GM12878 (cell line): ENCODE data around the gene RNU6-9. TPM values are rescaled to one million over a fixed set of nuclear protein-coding genes. Genes with fewer than 3 reads are reported as not detected.
"Not testable (repeated sequence)": the region's sequence is repeated elsewhere in the genome, so short reads cannot be mapped to it uniquely, and the experiment has no call there.

ENCODE experiments used
- ATAC-seq: fragments of 200-7000 bp; cut with Tn5 transposase; 3 replicates; pipeline ENCODE4 v1.9.1; 2020; ENCODE audit warnings: mild to moderate bottlenecking, moderate library complexity
- BruUV-seq: library from RNA; stranded (reverse); fragments of 400-500 nt; replicated peaks from 2 replicates; lab custom pipeline; 2021; lab: Mats Ljungman, UMichigan
- CTCF ChIA-PET: fragments of 300-600 bp; sonication (Branson Sonifier 250); formaldehyde crosslinking; extraction: SDS; loops from one replicate; lab custom pipeline; 2021; ENCODE audit warnings: inconsistent platforms; lab: Yijun Ruan, JAX
- POLR2A ChIA-PET: fragments of 350-600 bp; formaldehyde crosslinking; extraction: SDS; loops from one replicate; lab custom pipeline; 2021; ENCODE audit warnings: inconsistent platforms; lab: Charles Lee
- RAD21 ChIA-PET: fragments of 300-600 bp; sonication (Branson Sonifier 250); formaldehyde crosslinking; loops from one replicate; lab custom pipeline; 2023; ENCODE audit warnings: antibody characterized with exemption; ENCODE audit not compliant: unreplicated experiment; lab: Charles Lee
- SMC1A ChIA-PET: fragments of 300-600 bp; sonication (Branson Sonifier 250); formaldehyde crosslinking; loops from one replicate; lab custom pipeline; 2023; ENCODE audit not compliant: unreplicated experiment, uncharacterized antibody; lab: Charles Lee
- DNase-seq: peaks from one replicate; pipeline ENCODE4 v3.0.0-alpha.2; 2011; ENCODE audit warnings: low read depth, low spot score
- FAIRE-seq: peaks from 3 replicates; lab custom pipeline; 2011; peaks lifted over from hg19 to GRCh38; lab: Jason Lieb, UNC
- H2AFZ ChIP-seq: 2 replicates; pipeline ENCODE4 v1.6.0; 2011; ENCODE audit warnings: low read depth, low read length, control low read depth; ENCODE audit not compliant: control insufficient read depth
- H3K27ac ChIP-seq: 2 replicates; pipeline ENCODE4 v1.5.1; 2011; ENCODE audit warnings: control low read depth; ENCODE audit not compliant: control insufficient read depth, insufficient read depth
- H3K27me3 ChIP-seq, 2 experiments: replicated peaks in 1 of 2; 2 replicates each; pipeline versions ENCODE4 v1.6.0 to v1.6.1; 2011; ENCODE audit warnings: low read length in 1 of 2; ENCODE audit not compliant: control insufficient read depth in 2 of 2, insufficient read depth in 2 of 2
- H3K36me3 ChIP-seq, 2 experiments: 2 replicates each; pipeline ENCODE4 v1.5.1; 2011; ENCODE audit warnings: low read length in 1 of 2; ENCODE audit not compliant: control insufficient read depth in 2 of 2, insufficient read depth in 2 of 2
- H3K4me1 ChIP-seq: 2 replicates; pipeline ENCODE4 v1.6.1; 2011; ENCODE audit warnings: mild to moderate bottlenecking, low read length, moderate library complexity, mixed read lengths; ENCODE audit not compliant: control insufficient read depth, insufficient read depth
- H3K4me2 ChIP-seq: 2 replicates; pipeline ENCODE4 v1.6.0; 2011; ENCODE audit warnings: control low read depth; ENCODE audit not compliant: control insufficient read depth, insufficient read depth
- H3K4me3 ChIP-seq: fragments of 200-600 bp; sonication (generic); 2 replicates; pipeline ENCODE4 v1.5.1; 2016
- H3K79me2 ChIP-seq: 2 replicates; pipeline ENCODE4 v1.6.0; 2011; ENCODE audit warnings: low read length; ENCODE audit not compliant: control insufficient read depth, insufficient read depth
- H3K9ac ChIP-seq: 2 replicates; pipeline ENCODE4 v1.8.0; 2011; ENCODE audit warnings: low read length, control low read depth, mixed read lengths; ENCODE audit not compliant: control insufficient read depth, insufficient read depth
- H3K9me3 ChIP-seq: replicated peaks from 3 replicates; pipeline ENCODE4 v1.5.1; 2011; ENCODE audit warnings: mild to moderate bottlenecking, low read length; ENCODE audit not compliant: control insufficient read depth, insufficient read depth
- H4K20me1 ChIP-seq: 2 replicates; pipeline ENCODE4 v1.6.0; 2011; ENCODE audit not compliant: control insufficient read depth, insufficient read depth
- CEBPB ChIP-seq, 2 experiments: fragments of 150-350 bp in 1 of 2; IDR thresholded peaks; 2 replicates each; pipeline ENCODE4 v1.6.1; 2012 to 2014; ENCODE audit warnings: low read depth in 2 of 2, low read length in 2 of 2, borderline replicate concordance in 1 of 2, inconsistent platforms in 1 of 2
- CHD2 ChIP-seq: IDR thresholded peaks from 2 replicates; pipeline ENCODE4 v1.6.1; 2011; ENCODE audit warnings: low read depth, low read length, improper control_type of control experiment, borderline replicate concordance
- ETV6 ChIP-seq, 2 experiments: fragments of 450-650 bp in 1 of 2; IDR thresholded peaks in 1 of 2; conservative IDR thresholded peaks in 1 of 2; 2 replicates each; pipeline ENCODE4 v1.6.1; 2014; ENCODE audit warnings: antibody characterized with exemption in 1 of 2, borderline replicate concordance in 1 of 2, low read depth in 1 of 2, mild to moderate bottlenecking in 1 of 2, moderate library complexity in 1 of 2
- HCFC1 ChIP-seq: fragments of 150-350 bp; IDR thresholded peaks from 2 replicates; pipeline ENCODE4 v1.6.1; 2014; ENCODE audit warnings: low read length
- HDGF ChIP-seq: fragments of 450-650 bp; IDR thresholded peaks from 2 replicates; pipeline ENCODE4 v1.6.1; 2016; ENCODE audit warnings: antibody characterized with exemption
- JUND ChIP-seq: IDR thresholded peaks from 2 replicates; pipeline ENCODE4 v1.6.1; 2012; ENCODE audit warnings: low read depth, mild to moderate bottlenecking, low read length, improper control_type of control experiment, moderate library complexity
- MTA3 ChIP-seq: IDR thresholded peaks from 2 replicates; pipeline ENCODE4 v1.6.1; 2012; ENCODE audit warnings: low read length, inconsistent platforms, borderline replicate concordance
- NR2C1 ChIP-seq: fragments of 450-650 bp; IDR thresholded peaks from 2 replicates; pipeline ENCODE4 v1.6.1; 2017; ENCODE audit warnings: antibody characterized with exemption, mild to moderate bottlenecking, moderate library complexity
- TBL1XR1 ChIP-seq: IDR thresholded peaks from 2 replicates; pipeline ENCODE4 v1.6.1; 2012; ENCODE audit warnings: low read depth, low read length, improper control_type of control experiment
- TCF12 ChIP-seq: IDR thresholded peaks from 2 replicates; pipeline ENCODE4 v1.6.1; 2011; ENCODE audit warnings: low read depth, mild to moderate bottlenecking, low read length
- ZSCAN29 ChIP-seq: fragments of 450-650 bp; IDR thresholded peaks from 2 replicates; pipeline ENCODE4 v1.6.1; 2017; ENCODE audit warnings: mild to moderate bottlenecking, moderate library complexity
- WGBS: methylation state at CpG from one replicate; pipeline ENCODE4 v1.1.6; 2016; ENCODE audit warnings: low lambda C conversion rate; ENCODE audit not compliant: insufficient replicate concordance, insufficient coverage; ENCODE audit errors: missing lambda C conversion rate; 5-methylcytosine and 5-hydroxymethylcytosine counted together
- in situ Hi-C: fragments of 300-500 bp; cut with MboI; formaldehyde crosslinking; loops from 9 replicates; pipeline ENCODE4 v1.14.3; 2018; ENCODE audit warnings: mixed read lengths
- intact Hi-C: fragments of 100-400 bp; cut with micrococcal nuclease; formaldehyde crosslinking; loops from one replicate; pipeline ENCODE4 v1.14.2; 2022; ENCODE audit not compliant: unreplicated experiment
- polyA plus RNA-seq, 11 experiments: library from polyadenylated mRNA; depleted of rRNA in 4 of 11; unstranded in 6 of 11; stranded (reverse) in 5 of 11; fragments of >200 nt; fragmentation: Nextera tagmentation in 4 of 11; fragmentation: Illumina TruSeq in 1 of 11; extraction: Ambion mirVana in 4 of 11; extraction: Trizol in 1 of 11; gene quantifications; 1 replicate in 1 of 11; 2 replicates in 10 of 11; pipeline versions ENCODE4 v1.2.1 to v1.2.3, GENCODE V29; 2011 to 2016; ENCODE audit warnings: inconsistent platforms in 2 of 11, missing spikeins in 2 of 11, low read depth in 1 of 11
- total RNA-seq, 4 experiments: library from RNA; depleted of rRNA in 3 of 4; stranded (reverse); fragments of >200 nt in 3 of 4; fragmentation: Illumina TruSeq in 1 of 4; extraction: Trizol in 1 of 4; gene quantifications; 2 replicates each; pipeline versions ENCODE4 v1.2.1 to v1.2.3, GENCODE V29; 2013 to 2021
- TF ChIP-seq, protein P1 (sequence below): fragments of 450-650 bp; IDR thresholded peaks from 2 replicates; pipeline ENCODE4 v1.6.1; 2018; ENCODE audit warnings: mild to moderate bottlenecking, low read depth, moderate library complexity; ENCODE audit not compliant: partially characterized antibody
- TF ChIP-seq, protein P2 (sequence below): IDR thresholded peaks from 2 replicates; pipeline ENCODE4 v1.6.1; 2011; ENCODE audit warnings: low read depth, low read length, improper control_type of control experiment, borderline replicate concordance

RNU6-9 gene
- total and polyA plus RNA-seq, 10 of the 15 experiments (the other 5 are each of a cell fraction or from before 2014, with no cell fraction given), result not detected

DNA sequence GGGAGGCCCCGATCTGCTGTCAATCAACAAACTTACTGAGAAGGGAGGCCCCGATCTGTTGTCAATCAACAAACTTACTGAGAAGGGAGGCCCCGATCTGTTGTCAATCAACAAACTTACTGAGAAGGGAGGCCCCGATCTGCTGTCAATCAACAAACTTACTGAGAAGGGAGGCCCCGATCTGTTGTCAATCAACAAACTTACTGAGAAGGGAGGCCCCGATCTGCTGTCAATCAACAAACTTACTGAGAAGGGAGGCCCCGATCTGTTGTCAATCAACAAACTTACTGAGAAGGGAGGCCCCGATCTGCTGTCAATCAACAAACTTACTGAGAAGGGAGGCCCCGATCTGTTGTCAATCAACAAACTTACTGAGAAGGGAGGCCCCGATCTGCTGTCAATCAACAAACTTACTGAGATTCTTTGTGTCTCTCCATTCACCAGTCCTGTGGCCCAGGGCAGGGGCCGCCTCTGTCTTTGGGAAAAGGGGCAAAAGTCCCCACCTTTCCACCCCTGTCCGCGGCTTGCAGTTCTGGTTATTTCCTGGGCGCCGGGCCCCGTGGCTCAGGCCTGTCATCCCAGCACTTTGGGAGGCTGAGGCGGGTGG lies 39.6 kb upstream of the RNU6-9 start:
- intact Hi-C loops, result not testable (repeated sequence)
- 60% methylated on average over 11 of the region's 17 CpGs for WGBS

DNA sequence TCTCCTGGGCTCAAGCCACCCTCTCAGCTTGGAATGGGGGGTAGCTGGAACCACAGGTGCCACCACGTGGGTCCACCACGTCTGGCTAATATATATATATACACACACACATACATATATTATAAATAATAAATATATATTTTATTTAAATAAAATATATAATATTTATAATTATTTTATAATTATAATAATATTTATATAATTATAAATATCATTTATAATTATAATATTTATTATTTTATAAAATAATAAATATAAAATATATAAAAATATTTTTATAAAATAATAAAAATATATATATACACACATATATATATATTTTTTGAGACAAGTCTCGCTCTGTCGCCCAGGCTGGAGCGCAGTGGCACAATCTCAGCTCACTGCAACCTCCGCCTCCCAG lies 38.7 kb upstream of the RNU6-9 start:
- RAD21 ChIA-PET, result interaction anchor here (0.7 kb wide), 1 partner anchor 74 kb away, joined by 3 read pairs; no protein-coding TSS in a partner anchor
- intact Hi-C loops (no loop called here), in situ Hi-C loops (no loop called here)
- 41% methylated on average over 6 of the region's 6 CpGs for WGBS
- Histone ChIP-seq H3K4me2 (no peak overlapping the region), H3K4me1 (no peaks in the 10 kb centered on the region), H3K79me2 (no peaks in the 10 kb centered on the region), H3K27ac (no peak overlapping the region), H3K9ac (no peak overlapping the region), H3K36me3 (no peaks in the 10 kb centered on the region), H4K20me1 (no peaks in the 10 kb centered on the region), H3K4me3 (no peak overlapping the region), H3K27me3 (no peaks in the 10 kb centered on the region), H2AFZ (no peak overlapping the region), H3K9me3 (no peaks in the 10 kb centered on the region)
- CTCF ChIA-PET, result interaction anchor here (2.2 kb wide), 1 partner anchor 9 kb away, joined by 8 read pairs; no protein-coding TSS in a partner anchor
- no TSS peak for BruUV-seq
- DNase-seq, result no peak
- no peak for FAIRE-seq
- no peak for ATAC-seq
- SMC1A ChIA-PET, result interaction anchor here (0.6 to 0.9 kb wide), 2 partner anchors 11 to 130 kb away, joined by 3 read pairs; partner anchors contain the start of gene WDR18
- POLR2A ChIA-PET, result no interaction called here
- TF ChIP-seq, protein P1, sequence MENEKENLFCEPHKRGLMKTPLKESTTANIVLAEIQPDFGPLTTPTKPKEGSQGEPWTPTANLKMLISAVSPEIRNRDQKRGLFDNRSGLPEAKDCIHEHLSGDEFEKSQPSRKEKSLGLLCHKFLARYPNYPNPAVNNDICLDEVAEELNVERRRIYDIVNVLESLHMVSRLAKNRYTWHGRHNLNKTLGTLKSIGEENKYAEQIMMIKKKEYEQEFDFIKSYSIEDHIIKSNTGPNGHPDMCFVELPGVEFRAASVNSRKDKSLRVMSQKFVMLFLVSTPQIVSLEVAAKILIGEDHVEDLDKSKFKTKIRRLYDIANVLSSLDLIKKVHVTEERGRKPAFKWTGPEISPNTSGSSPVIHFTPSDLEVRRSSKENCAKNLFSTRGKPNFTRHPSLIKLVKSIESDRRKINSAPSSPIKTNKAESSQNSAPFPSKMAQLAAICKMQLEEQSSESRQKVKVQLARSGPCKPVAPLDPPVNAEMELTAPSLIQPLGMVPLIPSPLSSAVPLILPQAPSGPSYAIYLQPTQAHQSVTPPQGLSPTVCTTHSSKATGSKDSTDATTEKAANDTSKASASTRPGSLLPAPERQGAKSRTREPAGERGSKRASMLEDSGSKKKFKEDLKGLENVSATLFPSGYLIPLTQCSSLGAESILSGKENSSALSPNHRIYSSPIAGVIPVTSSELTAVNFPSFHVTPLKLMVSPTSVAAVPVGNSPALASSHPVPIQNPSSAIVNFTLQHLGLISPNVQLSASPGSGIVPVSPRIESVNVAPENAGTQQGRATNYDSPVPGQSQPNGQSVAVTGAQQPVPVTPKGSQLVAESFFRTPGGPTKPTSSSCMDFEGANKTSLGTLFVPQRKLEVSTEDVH, result no peak
- no peak for TF ChIP-seq ZSCAN29
- no peak for TF ChIP-seq CEBPB (IDR thresholded peaks at IDR 0.05; ENCODE audit: borderline replicate concordance in 1 of 2, low read depth in 2 of 2, low read length in 2 of 2)
- no peak for TF ChIP-seq MTA3
- TF ChIP-seq, protein P2, sequence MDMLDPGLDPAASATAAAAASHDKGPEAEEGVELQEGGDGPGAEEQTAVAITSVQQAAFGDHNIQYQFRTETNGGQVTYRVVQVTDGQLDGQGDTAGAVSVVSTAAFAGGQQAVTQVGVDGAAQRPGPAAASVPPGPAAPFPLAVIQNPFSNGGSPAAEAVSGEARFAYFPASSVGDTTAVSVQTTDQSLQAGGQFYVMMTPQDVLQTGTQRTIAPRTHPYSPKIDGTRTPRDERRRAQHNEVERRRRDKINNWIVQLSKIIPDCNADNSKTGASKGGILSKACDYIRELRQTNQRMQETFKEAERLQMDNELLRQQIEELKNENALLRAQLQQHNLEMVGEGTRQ, result no peak
- TF ChIP-seq TBL1XR1, result no peak
- TF ChIP-seq JUND, result no peak
- TF ChIP-seq NR2C1, result no peak
- TF ChIP-seq HCFC1, result no peak
- no peak for TF ChIP-seq ETV6 (conservative IDR thresholded peaks at IDR 0.05 in 1 of 2, IDR thresholded peaks at IDR 0.05 in 1 of 2; ENCODE audit: borderline replicate concordance in 1 of 2, low read depth in 1 of 2)
- no peak for TF ChIP-seq HDGF
- TF ChIP-seq TCF12, result no peak
- no peak for TF ChIP-seq CHD2

More for the DNA sequence above, 39.6 kb upstream of the RNU6-9 start:
- H3K4me1 ChIP-seq, ATAC-seq, BruUV-seq, H3K9ac ChIP-seq, H3K27ac ChIP-seq, POLR2A ChIA-PET, DNase-seq, H3K9me3 ChIP-seq, in situ Hi-C loops, H3K4me3 ChIP-seq, H3K4me2 ChIP-seq, H3K79me2 ChIP-seq, H2AFZ ChIP-seq, SMC1A ChIA-PET, H3K27me3 ChIP-seq, H3K36me3 ChIP-seq, FAIRE-seq, H4K20me1 ChIP-seq: not testable (repeated sequence)
- RAD21 ChIA-PET, result interaction anchor here (0.7 kb wide), 1 partner anchor 75 kb away, joined by 3 read pairs; no protein-coding TSS in a partner anchor
- CTCF ChIA-PET, result interaction anchor here (2.2 kb wide), 1 partner anchor 10 kb away, joined by 8 read pairs; no protein-coding TSS in a partner anchor
